Kidney epithelial cell (primary cell): ENCODE measurements around the gene TSFM. TPM values are rescaled to one million over a fixed set of nuclear protein-coding genes. Genes with fewer than 3 reads are reported as not detected.

Experiments used
- DNase-seq: peaks from one replicate; pipeline ENCODE4 v3.0.0-alpha.2; 2010; ENCODE audit warnings: low read depth
- H3K27me3 ChIP-seq: 2 replicates; pipeline ENCODE4 v1.6.0; 2011; ENCODE audit warnings: low read length; ENCODE audit not compliant: control insufficient read depth, insufficient read depth
- H3K36me3 ChIP-seq: 2 replicates; pipeline ENCODE4 v1.5.1; 2011; ENCODE audit warnings: low read length; ENCODE audit not compliant: control insufficient read depth, insufficient read depth
- H3K4me3 ChIP-seq: 2 replicates; pipeline ENCODE4 v1.5.1; 2011; ENCODE audit warnings: low read depth, mild to moderate bottlenecking, control low read depth, low read length
- total RNA-seq: library from RNA; depleted of rRNA; stranded (reverse); fragments of >200 nt; gene quantifications from 2 replicates; pipeline ENCODE4 v1.2.3, GENCODE V29; 2015
- TF ChIP-seq, protein P1 (sequence below): IDR thresholded peaks from 2 replicates; pipeline ENCODE4 v1.5.1; 2011; ENCODE audit warnings: mild to moderate bottlenecking, moderate library complexity, low read length, control low read depth, inconsistent platforms; ENCODE audit not compliant: insufficient read depth, poor library complexity, severe bottlenecking

Gene TSFM
- total RNA-seq, 1 donor from 2014 or later = 21.5 TPM

DNA sequence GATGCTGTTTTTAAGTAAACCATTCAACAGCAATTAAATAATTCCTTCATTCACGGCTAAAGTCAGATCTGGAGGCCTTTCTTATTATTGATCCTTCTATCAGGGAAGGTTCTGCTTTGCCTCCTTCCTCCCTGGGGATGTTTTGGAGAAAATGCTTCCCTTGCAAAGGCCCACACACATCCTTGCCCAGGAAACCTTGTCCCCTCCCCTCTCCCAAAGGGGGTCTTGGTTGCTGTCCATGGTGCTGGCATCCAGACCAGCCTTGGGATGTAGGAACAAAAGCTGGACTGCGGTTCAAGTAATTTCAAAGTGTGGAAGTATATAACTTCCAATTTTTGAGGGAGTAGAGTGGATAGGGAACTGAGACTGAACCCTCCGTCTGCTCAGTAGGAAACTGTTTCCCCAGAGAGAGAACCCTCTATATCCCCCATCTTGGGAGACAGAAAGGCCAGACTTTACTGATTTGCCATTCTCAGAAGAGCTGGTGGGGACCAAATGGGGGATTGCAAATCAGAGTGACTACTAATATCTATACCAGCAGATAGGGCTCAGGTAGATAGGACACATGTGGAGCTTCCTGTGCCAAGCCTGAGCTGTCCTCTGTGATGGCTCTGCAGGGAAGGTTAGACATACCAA lies 22.1 kb upstream of the TSFM start:
- Histone ChIP-seq H3K27me3 (peaks cover 20% of the 10 kb centered on the region), H3K4me3 (no peak overlapping the region), H3K36me3 (peaks cover 3% of the 10 kb centered on the region)
- TF ChIP-seq, protein P1, sequence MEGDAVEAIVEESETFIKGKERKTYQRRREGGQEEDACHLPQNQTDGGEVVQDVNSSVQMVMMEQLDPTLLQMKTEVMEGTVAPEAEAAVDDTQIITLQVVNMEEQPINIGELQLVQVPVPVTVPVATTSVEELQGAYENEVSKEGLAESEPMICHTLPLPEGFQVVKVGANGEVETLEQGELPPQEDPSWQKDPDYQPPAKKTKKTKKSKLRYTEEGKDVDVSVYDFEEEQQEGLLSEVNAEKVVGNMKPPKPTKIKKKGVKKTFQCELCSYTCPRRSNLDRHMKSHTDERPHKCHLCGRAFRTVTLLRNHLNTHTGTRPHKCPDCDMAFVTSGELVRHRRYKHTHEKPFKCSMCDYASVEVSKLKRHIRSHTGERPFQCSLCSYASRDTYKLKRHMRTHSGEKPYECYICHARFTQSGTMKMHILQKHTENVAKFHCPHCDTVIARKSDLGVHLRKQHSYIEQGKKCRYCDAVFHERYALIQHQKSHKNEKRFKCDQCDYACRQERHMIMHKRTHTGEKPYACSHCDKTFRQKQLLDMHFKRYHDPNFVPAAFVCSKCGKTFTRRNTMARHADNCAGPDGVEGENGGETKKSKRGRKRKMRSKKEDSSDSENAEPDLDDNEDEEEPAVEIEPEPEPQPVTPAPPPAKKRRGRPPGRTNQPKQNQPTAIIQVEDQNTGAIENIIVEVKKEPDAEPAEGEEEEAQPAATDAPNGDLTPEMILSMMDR = no peak
- no peak for DNase-seq

DNA sequence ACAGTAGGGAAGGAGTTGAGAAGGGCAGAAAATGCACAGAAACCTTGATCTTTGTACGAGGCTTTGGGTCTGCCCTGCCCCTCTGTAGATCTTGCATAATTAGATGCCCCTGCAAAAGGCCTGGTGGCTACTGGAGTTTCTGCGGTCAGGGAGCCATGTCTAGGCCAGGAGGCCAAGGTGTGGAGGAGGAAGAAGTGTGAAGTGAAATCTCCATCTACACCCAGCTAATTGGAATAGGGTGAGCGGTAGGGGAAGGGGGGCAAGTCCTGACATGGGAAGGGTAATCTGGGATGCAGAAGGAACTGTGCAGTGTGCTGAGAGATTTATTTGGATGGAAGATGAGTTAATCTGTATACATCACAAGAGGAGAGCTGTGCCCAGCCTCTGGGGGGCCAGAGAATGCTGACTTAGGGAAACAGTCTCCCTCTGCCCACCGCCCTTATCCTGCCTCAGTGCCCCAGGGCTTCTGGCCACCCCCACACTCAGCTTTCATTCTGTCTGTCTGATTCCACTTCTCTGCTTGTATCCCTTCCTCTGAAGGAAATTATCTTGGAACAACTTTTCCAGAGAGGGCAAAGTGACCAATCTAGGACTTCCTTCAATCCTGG lies 21.1 kb upstream of the TSFM start:
- TF ChIP-seq, protein P1 = no peak
- Histone ChIP-seq H3K36me3 (peaks cover 3% of the 10 kb centered on the region), H3K4me3 (no peak overlapping the region), H3K27me3 (peaks cover 29% of the 10 kb centered on the region)
- DNase-seq = no peak

GRCh38 chr12:57762463-57762862 lies 20.1 kb upstream of the TSFM start:
- TF ChIP-seq, protein P1 = no peak
- peaks cover 3% of the 10 kb centered on the region for H3K36me3 ChIP-seq
- peaks cover 29% of the 10 kb centered on the region for H3K27me3 ChIP-seq
- DNase-seq = no peak
- H3K4me3 ChIP-seq = no peak overlapping the region

DNA sequence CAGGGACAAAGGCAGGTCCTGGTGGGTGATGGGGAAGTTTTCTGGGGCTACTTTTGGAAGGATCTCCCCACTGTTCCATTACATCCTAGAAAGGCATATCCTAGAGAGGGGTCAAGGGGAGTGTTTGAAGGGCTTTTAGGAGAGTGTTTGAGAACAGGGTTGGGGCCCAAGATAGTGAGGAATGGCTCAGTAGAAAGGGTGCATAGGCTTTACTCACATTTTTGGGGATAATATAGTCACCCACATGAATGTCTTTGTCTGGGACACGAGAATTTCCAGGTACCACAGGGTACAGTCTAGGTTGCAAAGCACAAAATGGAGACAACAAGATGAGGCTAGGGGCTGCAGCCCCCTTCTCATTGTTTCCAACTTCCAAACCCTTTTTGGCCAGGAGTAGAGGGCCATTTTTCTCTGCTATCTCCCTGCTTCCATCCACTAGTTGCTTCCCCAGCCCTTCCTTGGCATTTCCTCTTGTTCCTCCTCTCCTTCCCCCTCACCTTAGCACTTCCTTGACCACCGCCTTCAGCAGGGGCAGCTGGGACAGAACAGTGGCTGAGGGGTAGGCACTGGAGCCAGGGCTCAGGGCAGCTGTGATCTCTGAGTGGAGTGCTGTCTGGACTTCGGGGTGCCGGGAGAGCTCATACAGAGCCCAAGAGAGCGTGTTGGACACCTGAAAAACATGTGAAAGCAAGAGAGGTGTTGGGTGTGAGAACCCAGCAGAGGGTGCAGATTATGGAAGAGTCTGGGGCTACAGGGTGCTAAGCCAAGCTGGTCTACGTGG lies 18.5 kb upstream of the TSFM start:
- Histone ChIP-seq H3K27me3 (peaks cover 29% of the 10 kb centered on the region), H3K36me3 (no peaks in the 10 kb centered on the region), H3K4me3 (no peak overlapping the region)
- DNase-seq = no peak
- TF ChIP-seq, protein P1 = no peak

DNA sequence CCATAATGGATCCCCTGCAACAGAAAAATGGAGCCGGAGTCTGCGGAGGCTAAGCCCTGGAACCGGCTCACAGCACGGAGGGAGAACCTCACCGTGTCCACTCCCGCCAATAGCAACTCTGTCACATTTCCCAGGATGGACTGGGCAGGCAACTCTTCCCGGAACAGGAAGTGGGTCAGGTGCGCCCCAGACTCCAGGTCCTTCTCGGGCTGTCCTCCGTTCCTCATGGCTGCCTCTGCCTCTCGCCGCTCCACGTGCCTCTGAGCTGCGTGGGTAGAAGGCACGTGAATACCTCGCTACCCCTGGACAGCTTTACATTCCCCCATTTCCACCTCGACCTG lies 18.0 kb upstream of the TSFM start:
- TF ChIP-seq, protein P1 = no peak
- Histone ChIP-seq H3K4me3 (peak overlapping the region; percentile 29), H3K27me3 (peaks cover 29% of the 10 kb centered on the region), H3K36me3 (no peaks in the 10 kb centered on the region)
- DNase-seq = no peak
